Hepatocyte (in vitro differentiated cells): ENCODE data around the gene EGLN3.

Experiments
- EZH2 ChIP-seq: fragments of 200-600 bp; sonication (generic); IDR thresholded peaks from 2 replicates; pipeline ENCODE4 v1.6.1; 2016; ENCODE audit warnings: antibody characterized with exemption, mild to moderate bottlenecking, borderline replicate concordance
- EZH2phosphoT487 ChIP-seq: fragments of 200-600 bp; sonication (generic); IDR thresholded peaks from one replicate; pipeline ENCODE4 v1.6.1; 2018; ENCODE audit warnings: antibody characterized with exemption, mild to moderate bottlenecking, low read depth, moderate library complexity; ENCODE audit not compliant: unreplicated experiment, severe bottlenecking
- TF ChIP-seq, protein P1 (sequence below): fragments of 200-600 bp; sonication (generic); IDR thresholded peaks from 2 replicates; pipeline ENCODE4 v1.5.1; 2016; ENCODE audit warnings: antibody characterized with exemption, mild to moderate bottlenecking; ENCODE audit not compliant: poor library complexity

DNA sequence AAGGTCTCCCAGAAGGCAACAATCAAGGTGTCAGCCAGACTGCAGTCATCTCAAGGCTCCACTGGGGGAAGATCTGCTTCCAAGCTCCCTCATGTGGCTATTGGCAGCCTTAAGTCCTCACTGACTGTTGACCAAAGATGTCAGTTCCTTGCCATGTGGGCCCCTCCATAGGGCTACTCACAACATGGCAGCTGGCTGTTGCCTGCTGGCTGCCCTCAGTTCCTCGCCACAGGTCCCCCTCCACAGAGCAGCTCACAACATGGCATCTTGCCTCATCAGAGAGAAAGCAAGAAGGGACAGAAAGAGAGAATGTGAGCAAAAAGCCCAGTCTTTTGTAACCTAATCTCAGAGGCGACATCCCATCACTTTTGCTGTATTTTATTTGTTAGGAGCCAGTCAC is 34.4 kb upstream of the EGLN3 start:
- TF ChIP-seq, protein P1, sequence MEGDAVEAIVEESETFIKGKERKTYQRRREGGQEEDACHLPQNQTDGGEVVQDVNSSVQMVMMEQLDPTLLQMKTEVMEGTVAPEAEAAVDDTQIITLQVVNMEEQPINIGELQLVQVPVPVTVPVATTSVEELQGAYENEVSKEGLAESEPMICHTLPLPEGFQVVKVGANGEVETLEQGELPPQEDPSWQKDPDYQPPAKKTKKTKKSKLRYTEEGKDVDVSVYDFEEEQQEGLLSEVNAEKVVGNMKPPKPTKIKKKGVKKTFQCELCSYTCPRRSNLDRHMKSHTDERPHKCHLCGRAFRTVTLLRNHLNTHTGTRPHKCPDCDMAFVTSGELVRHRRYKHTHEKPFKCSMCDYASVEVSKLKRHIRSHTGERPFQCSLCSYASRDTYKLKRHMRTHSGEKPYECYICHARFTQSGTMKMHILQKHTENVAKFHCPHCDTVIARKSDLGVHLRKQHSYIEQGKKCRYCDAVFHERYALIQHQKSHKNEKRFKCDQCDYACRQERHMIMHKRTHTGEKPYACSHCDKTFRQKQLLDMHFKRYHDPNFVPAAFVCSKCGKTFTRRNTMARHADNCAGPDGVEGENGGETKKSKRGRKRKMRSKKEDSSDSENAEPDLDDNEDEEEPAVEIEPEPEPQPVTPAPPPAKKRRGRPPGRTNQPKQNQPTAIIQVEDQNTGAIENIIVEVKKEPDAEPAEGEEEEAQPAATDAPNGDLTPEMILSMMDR = no peak
- TF ChIP-seq EZH2 = no peak
- TF ChIP-seq EZH2phosphoT487 = no peak
